Measurements from ENCODE around the gene OR2AK2.

The OR2AK2 gene

GRCh38 chr1:247962911-247963588 lies 2.0 kb upstream of the OR2AK2 start:
- CTCF ChIA-PET: no interaction called here
- H3K27ac ChIP-seq: no peak overlapping the region
- no peak for TF ChIP-seq CTCF (conservative IDR thresholded peaks at IDR 0.05; ENCODE audit: low read depth)
- no peak for DNase-seq (ENCODE audit: low spot score)
- POLR2A ChIA-PET (ENCODE audit: low non-redundant PET): no interaction called here

GRCh38 chr1:247966532-247967204 lies 1.6 kb downstream of the OR2AK2 start:
- CTCF ChIA-PET: no interaction called here
- no peak for DNase-seq (ENCODE audit: low spot score)
- H3K27ac ChIP-seq: no peak overlapping the region
- TF ChIP-seq CTCF (conservative IDR thresholded peaks at IDR 0.05; ENCODE audit: low read depth): no peak
- POLR2A ChIA-PET (ENCODE audit: low non-redundant PET): no interaction called here

DNA sequence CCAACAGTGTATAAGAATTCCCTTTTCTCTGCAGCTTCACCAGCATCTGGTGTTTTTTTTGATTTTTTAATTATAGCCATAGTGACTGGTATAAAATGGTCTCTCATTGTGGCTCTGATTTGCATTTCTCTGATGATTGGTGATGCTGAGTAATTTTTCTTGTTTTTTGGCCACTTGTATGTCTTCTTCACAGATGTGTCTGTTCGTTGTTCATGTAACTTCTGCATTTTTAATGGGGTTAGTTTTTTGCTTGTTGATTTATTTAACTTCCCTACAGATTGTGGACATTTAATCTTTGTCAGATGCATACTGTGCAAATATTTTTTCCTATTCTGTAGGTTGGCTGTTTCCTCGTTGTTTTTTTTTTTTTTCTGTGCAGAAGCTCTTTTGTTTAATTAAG lies 28.0 kb downstream of the OR2AK2 start:
- TF ChIP-seq CTCF (conservative IDR thresholded peaks at IDR 0.05; ENCODE audit: low read depth): no peak
- ChIA-PET CTCF (no interaction called here), POLR2A (ENCODE audit: low non-redundant PET) (no interaction called here)
- H3K27ac ChIP-seq: no peak overlapping the region
- no peak for DNase-seq (ENCODE audit: low spot score)

DNA sequence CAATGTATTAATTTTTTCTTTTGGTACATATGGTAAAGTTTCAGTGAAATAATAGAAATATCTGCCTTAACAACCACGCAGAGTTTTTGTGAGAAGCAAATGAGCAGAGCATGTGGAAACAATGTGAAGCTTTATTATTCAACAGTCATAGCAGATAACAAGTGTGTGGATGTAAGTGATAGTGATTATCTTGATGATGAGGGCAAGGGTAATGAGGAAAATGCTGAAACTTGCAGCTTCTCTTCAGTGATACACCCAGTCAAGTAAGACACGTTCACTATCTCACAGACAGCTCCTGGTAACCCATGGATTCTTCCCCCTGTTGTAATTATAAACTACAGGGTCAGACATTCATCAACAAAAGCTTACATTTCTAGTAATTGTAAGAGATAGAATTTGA lies 33.8 kb downstream of the OR2AK2 start:
- TF ChIP-seq CTCF (conservative IDR thresholded peaks at IDR 0.05; ENCODE audit: low read depth): no peak
- CTCF ChIA-PET: no interaction called here
- POLR2A ChIA-PET (ENCODE audit: low non-redundant PET): no interaction called here
- no peak overlapping the region for H3K27ac ChIP-seq
- no peak for DNase-seq (ENCODE audit: low spot score)

- ChIA-PET POLR2A (ENCODE audit: low non-redundant PET) (no interaction called here), CTCF (no interaction called here)
- no peak for TF ChIP-seq CTCF (conservative IDR thresholded peaks at IDR 0.05; ENCODE audit: low read depth)
- H3K27ac ChIP-seq: no peak overlapping the region
- no peak for DNase-seq (ENCODE audit: low spot score)
These were observed 35.1 kb downstream of the OR2AK2 start for GRCh38 chr1:248000169-248000568.

GRCh38 chr1:248007778-248008177 lies 42.7 kb downstream of the OR2AK2 start:
- H3K27ac ChIP-seq: no peak overlapping the region
- DNase-seq (ENCODE audit: low spot score): no peak
- no peak for TF ChIP-seq CTCF (conservative IDR thresholded peaks at IDR 0.05; ENCODE audit: low read depth)
- CTCF ChIA-PET: no interaction called here
- POLR2A ChIA-PET (ENCODE audit: low non-redundant PET): no interaction called here
